ENCODE data around the gene C17orf113. TPM values are rescaled to one million over a fixed set of nuclear protein-coding genes. Genes with fewer than 3 reads are reported as not detected.

The C17orf113 gene
- polyA plus RNA-seq, 1 donor: 2.4 TPM

DNA sequence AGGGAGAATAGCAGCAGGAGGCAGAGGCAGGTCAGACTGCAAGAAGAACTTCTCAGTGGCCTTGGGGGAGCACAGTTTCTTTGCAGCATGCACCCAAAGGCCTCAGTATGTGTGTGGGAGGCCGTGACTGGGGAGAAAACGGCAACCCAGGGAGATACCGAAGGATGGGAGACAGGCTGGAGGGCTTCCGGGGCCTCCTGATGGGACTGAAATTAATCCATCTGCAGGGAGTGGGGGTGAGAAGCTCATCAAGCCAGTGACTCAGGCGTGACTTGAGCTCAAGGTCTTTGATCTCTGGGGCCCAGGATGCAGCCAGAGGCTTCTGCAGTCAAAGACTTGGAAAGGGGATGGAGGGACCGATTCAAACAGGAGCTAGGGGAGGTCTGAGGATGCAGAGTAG, 5.1 kb upstream of the C17orf113 start:
- Histone ChIP-seq H3K27ac (ENCODE audit: low read length) (no peak overlapping the region), H3K4me1 (ENCODE audit: control insufficient read depth, insufficient read depth, low read length) (no peaks in the 10 kb centered on the region), H3K27me3 (ENCODE audit: control insufficient read depth, insufficient read depth, low read length) (peaks cover 39% of the 10 kb centered on the region), H3K36me3 (ENCODE audit: control insufficient read depth, insufficient read depth, low read length) (no peaks in the 10 kb centered on the region), H3K4me3 (ENCODE audit: low read length) (no peak overlapping the region), H3K9me3 (ENCODE audit: control insufficient read depth, low read depth, low read length) (no peaks in the 10 kb centered on the region)
- no peak for DNase-seq
- no CpG with 5 or more reads among the region's 6 CpGs for WGBS (ENCODE audit: insufficient coverage, low lambda C conversion rate)

DNA sequence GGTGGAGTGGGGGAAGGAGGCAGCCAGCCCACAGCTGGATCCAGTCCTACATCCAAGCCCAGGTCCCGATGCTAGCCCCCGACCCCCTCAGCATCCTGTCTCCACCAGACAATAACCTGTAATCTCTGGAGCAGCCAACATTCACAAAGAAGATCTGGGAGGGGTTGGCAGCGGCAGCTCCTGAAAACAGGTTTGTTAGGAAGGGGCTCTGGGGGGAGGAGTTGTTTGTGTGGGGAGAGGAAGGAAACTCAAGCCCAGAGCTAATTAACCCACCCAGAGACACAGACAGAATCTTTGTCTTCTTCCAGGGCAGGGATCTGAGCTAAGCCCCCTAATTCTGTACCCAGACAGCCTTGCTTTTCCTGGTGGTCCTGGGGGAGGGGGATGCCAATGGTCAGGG, 4.6 kb upstream of the C17orf113 start:
- Histone ChIP-seq H3K4me3 (ENCODE audit: low read length) (no peak overlapping the region), H3K36me3 (ENCODE audit: control insufficient read depth, insufficient read depth, low read length) (no peaks in the 10 kb centered on the region), H3K9me3 (ENCODE audit: control insufficient read depth, low read depth, low read length) (no peaks in the 10 kb centered on the region), H3K4me1 (ENCODE audit: control insufficient read depth, insufficient read depth, low read length) (no peaks in the 10 kb centered on the region), H3K27ac (ENCODE audit: low read length) (no peak overlapping the region), H3K27me3 (ENCODE audit: control insufficient read depth, insufficient read depth, low read length) (peaks cover 39% of the 10 kb centered on the region)
- WGBS (ENCODE audit: insufficient coverage, low lambda C conversion rate): no CpG with 5 or more reads among the region's 3 CpGs
- DNase-seq: no peak

DNA sequence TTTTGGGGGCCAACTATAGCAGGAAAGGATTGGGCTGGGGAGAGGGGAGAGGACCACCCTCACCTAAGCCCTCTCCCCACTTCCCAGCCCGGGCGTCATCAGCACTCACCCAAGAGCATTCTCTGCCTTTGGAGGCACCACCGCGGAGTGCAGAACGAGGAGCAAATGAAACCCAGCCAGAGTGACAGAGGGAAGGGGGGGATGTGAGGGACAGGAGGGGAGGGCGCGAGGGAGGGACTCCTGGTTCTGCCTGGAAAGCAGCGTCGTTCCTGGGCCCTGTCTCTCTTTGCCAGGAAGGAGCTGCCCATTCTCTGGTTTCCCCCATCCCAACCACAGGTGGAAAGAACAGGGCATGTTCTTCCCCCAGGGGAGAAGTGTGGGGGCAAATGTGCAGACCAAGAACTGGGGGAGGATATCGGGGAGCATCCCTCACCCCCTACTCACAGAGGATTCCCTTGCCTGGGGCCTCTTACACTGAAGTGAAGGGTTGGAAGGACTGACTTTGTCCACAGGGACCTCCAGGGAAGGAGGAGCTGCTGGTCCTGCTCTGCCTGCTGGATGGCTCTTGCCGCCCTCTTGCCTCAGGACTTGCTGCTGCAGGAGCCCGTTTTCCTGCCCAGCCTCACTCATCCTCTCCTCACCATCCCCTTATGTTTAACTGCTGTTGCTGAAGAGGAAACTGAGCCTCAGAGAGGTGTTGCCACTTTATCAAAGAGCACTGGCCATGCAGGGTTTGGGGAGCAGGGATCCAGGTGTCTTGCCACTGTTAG, 3.5 kb upstream of the C17orf113 start:
- Histone ChIP-seq H3K9me3 (ENCODE audit: control insufficient read depth, low read depth, low read length) (no peaks in the 10 kb centered on the region), H3K27me3 (ENCODE audit: control insufficient read depth, insufficient read depth, low read length) (peaks cover 37% of the 10 kb centered on the region), H3K4me3 (ENCODE audit: low read length) (no peak overlapping the region), H3K27ac (ENCODE audit: low read length) (no peak overlapping the region), H3K36me3 (ENCODE audit: control insufficient read depth, insufficient read depth, low read length) (no peaks in the 10 kb centered on the region), H3K4me1 (ENCODE audit: control insufficient read depth, insufficient read depth, low read length) (peaks cover 4% of the 10 kb centered on the region)
- no peak for DNase-seq
- WGBS (ENCODE audit: insufficient coverage, low lambda C conversion rate): 60% methylated on average over 1 of the region's 12 CpGs

DNA sequence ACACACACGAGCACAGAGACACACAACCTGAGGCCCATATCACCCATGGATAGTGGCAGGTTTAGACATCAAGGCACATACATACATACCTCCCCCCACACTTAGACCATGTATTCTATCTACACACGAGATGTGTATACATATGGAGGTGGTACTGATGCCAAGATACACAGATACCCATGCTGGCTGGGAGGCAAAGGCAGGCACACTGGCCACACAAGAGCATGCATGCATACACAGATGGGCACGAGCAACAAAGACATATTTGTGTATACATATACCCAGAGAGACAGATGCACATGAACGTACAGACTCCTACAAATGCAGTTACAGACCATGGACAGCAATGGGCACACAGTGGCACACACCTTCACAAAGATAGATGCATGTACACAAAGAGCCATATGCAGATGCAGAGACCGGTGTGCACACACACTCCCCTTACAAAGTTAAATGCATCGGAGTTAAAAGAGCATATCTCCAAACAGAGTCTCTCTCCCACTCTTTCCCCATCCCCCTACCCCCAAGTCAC, 2.0 kb upstream of the C17orf113 start:
- Histone ChIP-seq H3K27me3 (ENCODE audit: control insufficient read depth, insufficient read depth, low read length) (peaks cover 36% of the 10 kb centered on the region), H3K9me3 (ENCODE audit: control insufficient read depth, low read depth, low read length) (no peaks in the 10 kb centered on the region), H3K27ac (ENCODE audit: low read length) (no peak overlapping the region), H3K36me3 (ENCODE audit: control insufficient read depth, insufficient read depth, low read length) (no peaks in the 10 kb centered on the region), H3K4me1 (ENCODE audit: control insufficient read depth, insufficient read depth, low read length) (peaks cover 4% of the 10 kb centered on the region), H3K4me3 (ENCODE audit: low read length) (no peak overlapping the region)
- no CpG with 5 or more reads among the region's 6 CpGs for WGBS (ENCODE audit: insufficient coverage, low lambda C conversion rate)
- DNase-seq: no peak

DNA sequence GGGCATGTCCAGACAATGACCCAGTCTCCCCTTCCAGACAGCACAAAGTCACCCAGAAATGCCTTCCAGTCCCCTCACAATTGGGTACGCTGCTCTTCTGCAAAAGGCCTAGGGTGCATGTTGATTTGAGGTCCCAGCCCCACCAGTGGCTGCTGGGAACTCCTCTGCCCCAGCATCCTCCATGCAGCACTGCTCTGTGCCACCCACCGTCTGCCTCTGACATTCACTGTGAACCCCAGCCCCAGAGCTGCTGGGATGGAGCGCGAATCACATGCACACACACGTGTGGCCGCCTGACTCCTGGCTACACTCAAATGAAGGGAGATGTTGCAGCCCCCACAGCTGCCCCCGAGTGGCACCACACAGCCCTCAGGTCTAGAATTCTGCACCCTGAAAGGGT, 1.2 kb upstream of the C17orf113 start:
- Histone ChIP-seq H3K36me3 (ENCODE audit: control insufficient read depth, insufficient read depth, low read length) (no peaks in the 10 kb centered on the region), H3K27me3 (ENCODE audit: control insufficient read depth, insufficient read depth, low read length) (peaks cover 36% of the 10 kb centered on the region), H3K4me1 (ENCODE audit: control insufficient read depth, insufficient read depth, low read length) (peaks cover 4% of the 10 kb centered on the region), H3K9me3 (ENCODE audit: control insufficient read depth, low read depth, low read length) (no peaks in the 10 kb centered on the region), H3K27ac (ENCODE audit: low read length) (no peak overlapping the region), H3K4me3 (ENCODE audit: low read length) (no peak overlapping the region)
- no peak for DNase-seq
- no CpG with 5 or more reads among the region's 7 CpGs for WGBS (ENCODE audit: insufficient coverage, low lambda C conversion rate)

DNA sequence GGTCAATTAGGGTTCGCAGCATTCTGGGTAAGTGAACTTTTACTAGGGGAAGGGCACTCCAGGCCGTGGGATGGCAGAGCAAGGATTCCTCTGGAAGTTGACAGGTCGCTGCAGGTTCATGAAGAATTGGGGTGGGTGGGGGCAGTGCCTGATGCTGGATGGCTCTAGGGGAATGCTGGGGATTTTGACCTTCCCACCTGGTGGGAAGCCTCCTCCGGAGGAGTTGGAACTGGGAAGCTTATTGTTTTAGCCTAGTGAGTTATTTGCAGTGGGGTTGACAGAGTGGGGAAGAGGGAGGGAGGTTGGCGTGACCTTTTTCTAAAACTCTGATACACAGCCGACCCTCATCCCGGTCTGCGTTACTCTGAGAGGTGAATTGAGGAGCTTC, 606 bp upstream of the C17orf113 start:
- WGBS (ENCODE audit: insufficient coverage, low lambda C conversion rate): no CpG with 5 or more reads among the region's 8 CpGs
- H3K4me1 ChIP-seq (ENCODE audit: control insufficient read depth, insufficient read depth, low read length): peaks cover 4% of the 10 kb centered on the region
- no peak overlapping the region for H3K27ac ChIP-seq (ENCODE audit: low read length)
- H3K27me3 ChIP-seq (ENCODE audit: control insufficient read depth, insufficient read depth, low read length): peaks cover 34% of the 10 kb centered on the region
- H3K36me3 ChIP-seq (ENCODE audit: control insufficient read depth, insufficient read depth, low read length): no peaks in the 10 kb centered on the region
- no peak for DNase-seq
- no peaks in the 10 kb centered on the region for H3K9me3 ChIP-seq (ENCODE audit: control insufficient read depth, low read depth, low read length)
- peak overlapping the region; percentile 34 for H3K4me3 ChIP-seq (ENCODE audit: low read length)

DNA sequence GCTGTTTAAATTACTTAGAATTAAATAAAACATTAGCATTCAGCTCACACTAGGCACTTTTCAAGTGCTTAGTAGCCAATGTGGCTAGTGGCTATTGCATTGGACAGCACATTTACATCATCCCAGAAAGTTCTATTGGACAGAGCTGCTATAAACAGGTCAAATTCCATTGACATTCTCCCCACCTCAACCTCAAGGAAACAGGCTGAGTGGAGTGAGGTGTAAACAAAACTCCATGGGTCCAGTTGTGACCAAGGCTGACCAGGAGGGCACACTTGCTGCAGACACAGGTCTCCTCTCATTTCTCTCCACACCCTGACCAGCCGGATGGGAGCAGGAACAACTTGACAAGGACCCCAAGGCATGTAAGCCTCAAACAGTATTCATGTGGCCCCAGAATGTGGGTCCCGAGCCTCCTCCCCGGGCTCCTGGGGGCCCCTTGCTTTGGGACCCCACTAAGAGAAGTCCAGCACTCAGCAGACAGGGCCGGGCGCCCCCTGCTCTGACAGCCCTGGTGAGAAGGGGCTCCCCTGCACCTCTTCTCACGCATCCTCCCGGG, 488 bp downstream of the C17orf113 start:
- Histone ChIP-seq H3K27ac (ENCODE audit: low read length) (no peak overlapping the region), H3K4me1 (ENCODE audit: control insufficient read depth, insufficient read depth, low read length) (peaks cover 4% of the 10 kb centered on the region), H3K27me3 (ENCODE audit: control insufficient read depth, insufficient read depth, low read length) (peaks cover 23% of the 10 kb centered on the region), H3K36me3 (ENCODE audit: control insufficient read depth, insufficient read depth, low read length) (no peaks in the 10 kb centered on the region), H3K9me3 (ENCODE audit: control insufficient read depth, low read depth, low read length) (no peaks in the 10 kb centered on the region), H3K4me3 (ENCODE audit: low read length) (peak overlapping the region; percentile 71)
- WGBS (ENCODE audit: insufficient coverage, low lambda C conversion rate): no CpG with 5 or more reads among the region's 7 CpGs
- peak in 1 of 2 donors; percentile 35 for DNase-seq

DNA sequence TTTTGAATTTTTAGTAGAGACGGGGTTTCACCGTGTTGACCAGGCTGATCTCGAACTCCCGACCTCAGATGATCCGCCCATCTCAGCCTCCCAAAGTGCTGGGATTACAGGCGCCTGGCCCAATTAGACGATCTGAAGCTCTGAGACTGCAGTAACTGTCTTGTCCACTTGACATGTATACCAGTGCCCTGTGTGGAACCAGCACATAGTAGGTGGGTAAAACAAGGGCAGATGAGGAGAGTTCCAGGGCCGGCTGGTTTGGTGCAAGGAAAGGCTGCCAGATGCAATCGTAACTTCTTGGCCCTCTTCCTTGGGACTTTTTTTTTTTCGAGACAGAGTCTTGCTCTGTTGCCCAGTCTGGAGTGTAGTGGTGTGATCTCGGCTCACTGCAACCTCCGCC, 3.1 kb downstream of the C17orf113 start:
- no peak overlapping the region for H3K27ac ChIP-seq (ENCODE audit: low read length)
- DNase-seq: no peak
- no CpG with 5 or more reads among the region's 12 CpGs for WGBS (ENCODE audit: insufficient coverage, low lambda C conversion rate)

DNA sequence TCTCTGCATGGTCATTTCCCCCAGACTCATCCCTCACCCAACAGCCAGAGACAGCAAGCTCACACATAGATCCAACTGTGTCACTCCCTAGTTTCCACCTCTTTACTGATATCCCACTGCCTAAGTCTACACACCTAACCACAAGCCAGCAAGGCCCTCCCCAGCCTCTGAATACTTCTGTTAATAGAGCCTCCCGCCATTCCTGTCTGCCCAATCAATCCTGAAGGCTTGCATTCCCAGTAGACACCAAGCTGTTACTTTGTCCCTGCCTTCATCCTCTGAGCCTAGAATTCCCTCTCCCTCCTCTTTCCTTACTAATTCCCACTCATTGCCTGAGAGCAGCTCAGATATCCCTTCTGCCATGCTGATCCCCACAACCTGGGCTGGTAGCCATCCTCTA, 4.7 kb downstream of the C17orf113 start:
- Histone ChIP-seq H3K9me3 (ENCODE audit: control insufficient read depth, low read depth, low read length) (no peaks in the 10 kb centered on the region), H3K36me3 (ENCODE audit: control insufficient read depth, insufficient read depth, low read length) (no peaks in the 10 kb centered on the region), H3K27me3 (ENCODE audit: control insufficient read depth, insufficient read depth, low read length) (no peaks in the 10 kb centered on the region), H3K27ac (ENCODE audit: low read length) (no peak overlapping the region), H3K4me3 (ENCODE audit: low read length) (no peak overlapping the region), H3K4me1 (ENCODE audit: control insufficient read depth, insufficient read depth, low read length) (peaks cover 4% of the 10 kb centered on the region)
- WGBS (ENCODE audit: insufficient coverage, low lambda C conversion rate): no CpG with 5 or more reads among the region's 1 CpG
- no peak for DNase-seq

More for the DNA sequence above, 3.1 kb downstream of the C17orf113 start:
- Histone ChIP-seq H3K4me1 (ENCODE audit: control insufficient read depth, insufficient read depth, low read length) (peaks cover 4% of the 10 kb centered on the region), H3K27me3 (ENCODE audit: control insufficient read depth, insufficient read depth, low read length) (peaks cover 5% of the 10 kb centered on the region), H3K9me3 (ENCODE audit: control insufficient read depth, low read depth, low read length) (no peaks in the 10 kb centered on the region), H3K36me3 (ENCODE audit: control insufficient read depth, insufficient read depth, low read length) (no peaks in the 10 kb centered on the region), H3K4me3 (ENCODE audit: low read length) (no peak overlapping the region)

DNA sequence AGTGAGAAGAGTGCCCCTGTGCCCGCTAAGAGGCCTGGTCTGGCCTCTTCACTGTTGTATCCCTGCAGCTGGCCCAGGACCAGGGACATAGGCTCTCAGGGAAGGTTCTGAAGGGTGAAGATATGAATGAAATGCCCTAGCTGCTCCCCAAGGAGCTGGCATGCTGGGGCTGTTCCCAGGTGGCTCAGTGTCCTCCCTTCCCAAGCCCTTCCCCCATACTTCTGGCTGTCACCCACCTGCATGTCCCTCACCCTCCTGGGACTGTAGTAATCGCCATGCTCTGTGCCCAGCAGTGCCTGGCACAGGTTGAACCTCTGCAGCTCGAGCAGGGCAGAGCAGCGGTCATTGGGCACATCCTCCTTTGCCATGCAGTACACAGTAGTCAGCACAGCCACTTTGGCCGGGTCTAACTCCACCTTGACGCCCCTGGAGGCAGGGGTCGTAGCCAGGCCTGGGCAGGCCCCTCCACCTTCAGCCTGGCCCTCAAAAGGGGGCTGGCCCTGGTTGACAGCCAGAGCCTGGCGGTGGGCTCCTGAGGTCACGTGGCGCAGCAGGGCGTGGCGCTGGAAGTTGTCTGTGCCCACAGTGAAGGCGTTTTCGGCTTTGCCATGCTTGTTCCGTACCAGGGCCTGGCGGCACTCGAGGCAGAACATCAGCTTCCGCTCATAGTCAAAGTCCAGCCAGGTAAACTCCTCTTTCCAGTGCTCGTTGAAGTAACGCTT, 7.6 kb downstream of the C17orf113 start:
- Histone ChIP-seq H3K4me1 (ENCODE audit: control insufficient read depth, insufficient read depth, low read length) (no peaks in the 10 kb centered on the region), H3K27ac (ENCODE audit: low read length) (no peak overlapping the region), H3K27me3 (ENCODE audit: control insufficient read depth, insufficient read depth, low read length) (peaks cover 10% of the 10 kb centered on the region), H3K9me3 (ENCODE audit: control insufficient read depth, low read depth, low read length) (no peaks in the 10 kb centered on the region), H3K36me3 (ENCODE audit: control insufficient read depth, insufficient read depth, low read length) (no peaks in the 10 kb centered on the region), H3K4me3 (ENCODE audit: low read length) (no peak overlapping the region)
- 100% methylated on average over 1 of the region's 20 CpGs for WGBS (ENCODE audit: insufficient coverage, low lambda C conversion rate)
- no peak for DNase-seq

Data from large intestine (tissue), 3 donors.